H1 (cell line): ENCODE measurements around the gene NTS. TPM values are rescaled to one million over a fixed set of nuclear protein-coding genes. Genes with fewer than 3 reads are reported as not detected.

ENCODE experiments used
- CTCF ChIA-PET: fragments of 300-600 bp; sonication (Branson Sonifier 250); formaldehyde crosslinking; loops from one replicate; lab custom pipeline; 2021; ENCODE audit not compliant: partially characterized antibody; lab: Charles Lee
- POLR2A ChIA-PET: fragments of 300-600 bp; sonication (Branson Sonifier 250); formaldehyde crosslinking; loops from one replicate; lab custom pipeline; 2021; ENCODE audit warnings: inconsistent platforms; ENCODE audit not compliant: partially characterized antibody; lab: Charles Lee
- DNase-seq, 2 experiments: peaks; one replicate each; pipeline versions ENCODE4 v3.0.0 to v3.0.0-alpha.2; 2010 to 2022; ENCODE audit warnings: low spot score in 2 of 2, low read depth in 1 of 2, mixed read lengths in 1 of 2
- FAIRE-seq: peaks from 2 replicates; lab custom pipeline; 2011; peaks lifted over from hg19 to GRCh38; lab: Jason Lieb, UNC
- H2AFZ ChIP-seq: 2 replicates; pipeline ENCODE4 v1.8.1; 2012; ENCODE audit warnings: low read length, inconsistent platforms
- H2AK5ac ChIP-seq: 2 replicates; pipeline ENCODE4 v1.6.1; 2013; ENCODE audit warnings: low read depth, low read length
- H2BK120ac ChIP-seq: replicated peaks from 2 replicates; pipeline ENCODE3; 2013; ENCODE audit warnings: low read depth, low read length, inconsistent platforms
- H2BK12ac ChIP-seq: 2 replicates; pipeline ENCODE4 v1.6.1; 2013; ENCODE audit warnings: low read depth, low read length
- H2BK15ac ChIP-seq: 2 replicates; pipeline ENCODE4 v1.6.1; 2013; ENCODE audit warnings: low read length
- H2BK20ac ChIP-seq: 2 replicates; pipeline ENCODE4 v1.6.1; 2013; ENCODE audit warnings: low read length
- H2BK5ac ChIP-seq: 2 replicates; pipeline ENCODE4 v1.6.1; 2013; ENCODE audit warnings: low read depth, low read length
- H3K14ac ChIP-seq: 2 replicates; pipeline ENCODE4 v1.6.1; 2013; ENCODE audit warnings: inconsistent platforms; ENCODE audit not compliant: insufficient read length
- H3K18ac ChIP-seq: 2 replicates; pipeline ENCODE4 v1.6.1; 2013; ENCODE audit warnings: low read length; ENCODE audit errors: extremely low read depth
- H3K23ac ChIP-seq: 2 replicates; pipeline ENCODE4 v1.6.1; 2013; ENCODE audit warnings: inconsistent platforms; ENCODE audit not compliant: insufficient read length
- H3K23me2 ChIP-seq: 2 replicates; pipeline ENCODE4 v1.6.1; 2013; ENCODE audit warnings: low read depth, low read length
- H3K27ac ChIP-seq: 2 replicates; pipeline ENCODE4 v1.6.1; 2011; ENCODE audit warnings: low read depth, low read length, inconsistent platforms
- H3K27me3 ChIP-seq, 4 experiments: replicated peaks in 1 of 4; 1 replicate in 1 of 4; 2 replicates in 3 of 4; pipeline versions ENCODE4 v1.6.1 to v1.8.1; 2011 to 2013; ENCODE audit warnings: low read length in 3 of 4, mild to moderate bottlenecking in 3 of 4, inconsistent platforms in 2 of 4, mixed read lengths in 2 of 4, moderate library complexity in 1 of 4; ENCODE audit not compliant: control insufficient read depth in 3 of 4, insufficient read depth in 3 of 4; ENCODE audit errors: extremely low read depth in 1 of 4
- H3K36me3 ChIP-seq, 4 experiments: 2 replicates each; pipeline versions ENCODE4 v1.6.1 to v1.8.1; 2011 to 2013; ENCODE audit warnings: mild to moderate bottlenecking in 4 of 4, low read length in 3 of 4, moderate library complexity in 2 of 4, control low read depth in 1 of 4, inconsistent platforms in 1 of 4; ENCODE audit not compliant: insufficient read depth in 4 of 4, control insufficient read depth in 2 of 4
- H3K4ac ChIP-seq: replicated peaks from 2 replicates; pipeline ENCODE3; 2013; ENCODE audit warnings: low read length, low read depth, mixed read lengths, inconsistent platforms; ENCODE audit not compliant: insufficient read length
- H3K4me1 ChIP-seq, 4 experiments: replicated peaks in 1 of 4; 1 replicate in 1 of 4; 2 replicates in 3 of 4; pipeline versions ENCODE4 v1.6.1 to v1.8.1; 2011 to 2013; ENCODE audit warnings: low read length in 3 of 4, inconsistent platforms in 2 of 4, mixed read lengths in 1 of 4; ENCODE audit not compliant: insufficient read depth in 4 of 4, control insufficient read depth in 3 of 4
- H3K4me2 ChIP-seq, 2 experiments: 2 replicates each; pipeline versions ENCODE4 v1.6.1 to v1.8.1; 2011 to 2013; ENCODE audit warnings: low read depth in 2 of 2, low read length in 2 of 2, control low read depth in 1 of 2, inconsistent platforms in 1 of 2, mild to moderate bottlenecking in 1 of 2; ENCODE audit not compliant: insufficient read depth in 1 of 2
- H3K4me3 ChIP-seq, 4 experiments: fragments of 200-600, 300-600 bp in 1 of 4; sonication (generic), shearing (Covaris generic), sonication (Bioruptor Twin) in 1 of 4; 2 replicates each; pipeline versions ENCODE4 v1.5.1 to v1.8.1; 2011 to 2016; ENCODE audit warnings: low read length in 4 of 4, low read depth in 3 of 4, control low read depth in 2 of 4, inconsistent platforms in 2 of 4, mild to moderate bottlenecking in 2 of 4, mixed read lengths in 1 of 4, moderate library complexity in 1 of 4; ENCODE audit not compliant: insufficient read depth in 2 of 4; ENCODE audit errors: extremely low read depth in 1 of 4
- H3K56ac ChIP-seq: replicated peaks from 2 replicates; pipeline ENCODE3; 2013; ENCODE audit warnings: low read depth, mild to moderate bottlenecking, mixed read lengths, low read length, inconsistent platforms; ENCODE audit not compliant: insufficient read length
- H3K79me1 ChIP-seq: 2 replicates; pipeline ENCODE4 v1.6.1; 2013; ENCODE audit warnings: low read depth, low read length, control low read depth
- H3K79me2 ChIP-seq, 2 experiments: 2 replicates each; pipeline versions ENCODE4 v1.6.1 to v1.8.1; 2012 to 2013; ENCODE audit warnings: low read length in 2 of 2, mild to moderate bottlenecking in 2 of 2, inconsistent platforms in 1 of 2; ENCODE audit not compliant: insufficient read depth in 2 of 2, control insufficient read depth in 1 of 2
- H3K9ac ChIP-seq, 4 experiments: replicated peaks in 1 of 4; 1 replicate in 1 of 4; 2 replicates in 3 of 4; pipeline versions ENCODE4 v1.6.1 to v1.8.1; 2011 to 2013; ENCODE audit warnings: low read depth in 3 of 4, low read length in 3 of 4, control low read depth in 2 of 4, mild to moderate bottlenecking in 2 of 4, moderate library complexity in 2 of 4, inconsistent platforms in 1 of 4; ENCODE audit errors: extremely low read depth in 1 of 4
- H3K9me3 ChIP-seq, 2 experiments: 2 replicates each; pipeline versions ENCODE4 v1.6.1 to v1.8.1; 2012 to 2013; ENCODE audit warnings: mild to moderate bottlenecking in 2 of 2, moderate library complexity in 2 of 2, control low read depth in 1 of 2, inconsistent platforms in 1 of 2, low read depth in 1 of 2, low read length in 1 of 2, mixed read lengths in 1 of 2; ENCODE audit not compliant: insufficient read depth in 2 of 2
- H4K20me1 ChIP-seq, 2 experiments: replicated peaks in 1 of 2; 2 replicates each; pipeline versions ENCODE3 to v1.8.1; 2011 to 2013; ENCODE audit warnings: inconsistent platforms in 2 of 2, low read length in 2 of 2, mild to moderate bottlenecking in 1 of 2; ENCODE audit not compliant: insufficient read depth in 2 of 2, control insufficient read depth in 1 of 2
- H4K5ac ChIP-seq: 2 replicates; pipeline ENCODE4 v1.6.1; 2013; ENCODE audit warnings: low read length, low read depth, mixed read lengths, inconsistent platforms; ENCODE audit not compliant: insufficient read length
- H4K8ac ChIP-seq: 2 replicates; pipeline ENCODE4 v1.8.0; 2013; ENCODE audit warnings: mild to moderate bottlenecking, moderate library complexity, low read length, inconsistent platforms; ENCODE audit not compliant: insufficient read depth; ENCODE audit errors: extremely low read depth
- H4K91ac ChIP-seq: replicated peaks from 2 replicates; pipeline ENCODE3; 2013; ENCODE audit warnings: low read length, mixed read lengths, inconsistent platforms; ENCODE audit not compliant: insufficient read length
- TBP ChIP-seq: IDR thresholded peaks from 2 replicates; pipeline ENCODE4 v1.6.1; 2011; ENCODE audit warnings: low read depth, low read length, improper control_type of control experiment
- WGBS, 2 experiments: shearing (Covaris generic) in 1 of 2; methylation state at CpG; one replicate each; pipeline versions ENCODE4 v1.1.6 to v1.1.7; 2013 to 2015; ENCODE audit warnings: low lambda C conversion rate in 2 of 2, mixed read lengths in 2 of 2, inconsistent platforms in 1 of 2, low coverage in 1 of 2, missing lambda C conversion rate in 1 of 2; ENCODE audit not compliant: insufficient replicate concordance in 2 of 2, insufficient coverage in 1 of 2, insufficient read length in 1 of 2; ENCODE audit errors: extremely low coverage in 1 of 2, missing lambda C conversion rate in 1 of 2; 5-methylcytosine and 5-hydroxymethylcytosine counted together
- polyA plus RNA-seq, 7 experiments: library from polyadenylated mRNA; depleted of rRNA in 3 of 7; stranded (reverse) in 5 of 7; unstranded in 2 of 7; fragments of >200 nt in 5 of 7; fragments of 200-250 nt in 2 of 7; gene quantifications; 1 replicate in 5 of 7; 2 replicates in 1 of 7; 4 replicates in 1 of 7; pipeline versions ENCODE4 v1.2.1 to v1.2.3, GENCODE V29; 2011 to 2013; ENCODE audit warnings: missing spikeins in 2 of 7, mixed read lengths in 2 of 7
- total RNA-seq: library from RNA; stranded (reverse); fragmentation: NEBNext Ultra II Directional; extraction: Animal tissue kit (Norgen Biotek cat#: 25700); gene quantifications from 2 replicates; pipeline ENCODE4 v1.2.1, GENCODE V29; 2021

NTS gene
- total and polyA plus RNA-seq, 2 of the 8 experiments (the other 6 are each of a cell fraction or from before 2014, with no cell fraction given), result 17.0 to 36.6 TPM

GRCh38 chr12:85831327-85831990, 42.6 kb upstream of the NTS start:
- no peak overlapping the region for H3K9ac ChIP-seq
- H3K79me2 ChIP-seq, result no peaks in the 10 kb centered on the region
- H2BK20ac ChIP-seq, result no peak overlapping the region
- peaks cover 0 to 2% (median under 1%) of the 10 kb centered on the region in 4 experiments; a peak in 3 of 7 replicates for H3K4me1 ChIP-seq
- no peak overlapping the region for H2BK12ac ChIP-seq
- H3K56ac ChIP-seq, result no peak overlapping the region
- no peak overlapping the region for H2BK15ac ChIP-seq
- no peak overlapping the region for H3K4ac ChIP-seq
- no peak overlapping the region for H2BK120ac ChIP-seq
- H3K4me3 ChIP-seq, result no peak overlapping the region
- no peak overlapping the region for H2AK5ac ChIP-seq
- CTCF ChIA-PET, result interaction anchor here (1.8 kb wide), 1 partner anchor 35 kb away, joined by 4 read pairs; no protein-coding TSS in a partner anchor
- H3K27me3 ChIP-seq, result no peaks in the 10 kb centered on the region
- no peaks in the 10 kb centered on the region for H3K36me3 ChIP-seq
- H3K4me2 ChIP-seq, result no peak overlapping the region
- no peak overlapping the region for H3K23ac ChIP-seq
- no peak overlapping the region for H3K18ac ChIP-seq
- DNase-seq (no peak), FAIRE-seq (no peak)
- 96% methylated on average over 2 of the region's 2 CpGs; no CpG with 5 or more reads in 1 of the 2 experiments for WGBS, 2 experiments
- H3K9me3 ChIP-seq, result no peaks in the 10 kb centered on the region
- H3K27ac ChIP-seq, result no peak overlapping the region
- H3K23me2 ChIP-seq, result no peaks in the 10 kb centered on the region
- H3K79me1 ChIP-seq, result no peaks in the 10 kb centered on the region
- H2BK5ac ChIP-seq, result no peak overlapping the region
- no peak overlapping the region for H4K8ac ChIP-seq
- no peak overlapping the region for H3K14ac ChIP-seq
- H4K20me1 ChIP-seq, result no peaks in the 10 kb centered on the region
- no peak overlapping the region for H4K5ac ChIP-seq
- H2AFZ ChIP-seq, result no peak overlapping the region
- POLR2A ChIA-PET, result no interaction called here
- H4K91ac ChIP-seq, result no peak overlapping the region
- TF ChIP-seq TBP, result no peak
